ENCODE measurements around the gene PLCH1.

- TF ChIP-seq E2F1 (CRISPR knock-in tag; IDR thresholded peaks at IDR 0.05) (no peak), SP1 (IDR thresholded peaks at IDR 0.05) (no peak), SP1 (CRISPR knock-in tag; IDR thresholded peaks at IDR 0.05) (no peak)
Measured at GRCh38 chr3:155748611-155749365, 3.9 kb upstream of the PLCH1 start.

Data from HepG2 (cell line).